ENCODE measurements around the gene BACH2.

Gene BACH2

DNA sequence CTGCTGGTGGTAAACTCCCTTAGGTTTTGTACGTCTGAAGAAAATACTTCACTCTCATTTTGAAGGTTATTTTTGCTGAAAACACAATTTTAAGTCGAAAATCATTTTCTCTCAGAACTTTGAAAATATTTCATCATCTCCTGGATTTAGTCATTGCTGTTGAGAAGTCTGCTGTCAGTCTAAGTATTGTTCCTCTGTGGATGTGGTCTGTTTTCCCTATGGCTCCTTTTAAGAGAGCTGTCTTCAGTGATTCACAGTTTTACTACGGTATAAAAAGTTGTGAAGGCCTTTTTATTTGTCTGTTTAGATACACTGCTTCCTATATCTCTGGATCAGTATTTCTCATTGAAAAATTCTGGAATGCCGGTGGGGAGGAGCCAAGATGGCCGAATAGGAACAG, 243.0 kb downstream of the BACH2 start:
- no peaks in the 10 kb centered on the region for H3K36me3 ChIP-seq (ENCODE audit: insufficient read depth)
- H3K27ac ChIP-seq = no peak overlapping the region
- TF ChIP-seq, protein P1, sequence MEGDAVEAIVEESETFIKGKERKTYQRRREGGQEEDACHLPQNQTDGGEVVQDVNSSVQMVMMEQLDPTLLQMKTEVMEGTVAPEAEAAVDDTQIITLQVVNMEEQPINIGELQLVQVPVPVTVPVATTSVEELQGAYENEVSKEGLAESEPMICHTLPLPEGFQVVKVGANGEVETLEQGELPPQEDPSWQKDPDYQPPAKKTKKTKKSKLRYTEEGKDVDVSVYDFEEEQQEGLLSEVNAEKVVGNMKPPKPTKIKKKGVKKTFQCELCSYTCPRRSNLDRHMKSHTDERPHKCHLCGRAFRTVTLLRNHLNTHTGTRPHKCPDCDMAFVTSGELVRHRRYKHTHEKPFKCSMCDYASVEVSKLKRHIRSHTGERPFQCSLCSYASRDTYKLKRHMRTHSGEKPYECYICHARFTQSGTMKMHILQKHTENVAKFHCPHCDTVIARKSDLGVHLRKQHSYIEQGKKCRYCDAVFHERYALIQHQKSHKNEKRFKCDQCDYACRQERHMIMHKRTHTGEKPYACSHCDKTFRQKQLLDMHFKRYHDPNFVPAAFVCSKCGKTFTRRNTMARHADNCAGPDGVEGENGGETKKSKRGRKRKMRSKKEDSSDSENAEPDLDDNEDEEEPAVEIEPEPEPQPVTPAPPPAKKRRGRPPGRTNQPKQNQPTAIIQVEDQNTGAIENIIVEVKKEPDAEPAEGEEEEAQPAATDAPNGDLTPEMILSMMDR (conservative IDR thresholded peaks at IDR 0.05; ENCODE audit: low read depth, low read length) = no peak
- no peaks in the 10 kb centered on the region for H3K79me2 ChIP-seq (ENCODE audit: insufficient read depth, low read depth)
- H3K27me3 ChIP-seq (ENCODE audit: insufficient read depth, low read depth) = no peaks in the 10 kb centered on the region
- no peak overlapping the region for H3K4me2 ChIP-seq
- no peak overlapping the region for H3K4me3 ChIP-seq (IDR thresholded peaks at IDR 0.05; ENCODE audit: insufficient read depth, low read depth, low read length)
- no peaks in the 10 kb centered on the region for H4K20me1 ChIP-seq (ENCODE audit: insufficient read depth)
- H3K4me1 ChIP-seq (ENCODE audit: low read depth, poor library complexity, severe bottlenecking) = no peaks in the 10 kb centered on the region
- H3K9ac ChIP-seq = no peak overlapping the region
- no peak overlapping the region for H2AFZ ChIP-seq (ENCODE audit: low read depth)

DNA sequence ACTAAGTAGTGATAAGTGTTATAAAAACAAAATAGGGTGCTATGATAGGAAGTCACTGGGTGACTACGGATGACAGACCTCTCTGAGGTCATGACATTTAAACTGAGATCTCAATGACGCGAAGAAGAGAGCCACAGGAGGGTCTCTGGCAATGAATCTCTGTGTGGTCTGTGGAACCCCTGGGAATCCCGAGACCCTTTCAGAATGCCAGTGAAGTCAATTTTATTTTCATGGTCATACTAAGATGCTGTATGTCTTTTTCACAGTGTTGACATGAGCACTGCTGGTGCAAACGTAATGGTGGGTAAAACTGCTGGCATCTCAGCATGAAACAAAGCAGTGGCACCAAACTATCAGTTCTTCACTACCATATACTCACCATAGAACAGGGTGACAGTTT, 247.3 kb downstream of the BACH2 start:
- H4K20me1 ChIP-seq (ENCODE audit: insufficient read depth) = no peaks in the 10 kb centered on the region
- no peaks in the 10 kb centered on the region for H3K27me3 ChIP-seq (ENCODE audit: insufficient read depth, low read depth)
- no peak overlapping the region for H3K4me3 ChIP-seq (IDR thresholded peaks at IDR 0.05; ENCODE audit: insufficient read depth, low read depth, low read length)
- TF ChIP-seq, protein P1 (conservative IDR thresholded peaks at IDR 0.05; ENCODE audit: low read depth, low read length) = no peak
- H3K36me3 ChIP-seq (ENCODE audit: insufficient read depth) = no peaks in the 10 kb centered on the region
- no peak overlapping the region for H2AFZ ChIP-seq (ENCODE audit: low read depth)
- no peak overlapping the region for H3K27ac ChIP-seq
- H3K4me1 ChIP-seq (ENCODE audit: low read depth, poor library complexity, severe bottlenecking) = no peaks in the 10 kb centered on the region
- no peaks in the 10 kb centered on the region for H3K79me2 ChIP-seq (ENCODE audit: insufficient read depth, low read depth)
- H3K4me2 ChIP-seq = no peak overlapping the region
- H3K9ac ChIP-seq = no peak overlapping the region

DNA sequence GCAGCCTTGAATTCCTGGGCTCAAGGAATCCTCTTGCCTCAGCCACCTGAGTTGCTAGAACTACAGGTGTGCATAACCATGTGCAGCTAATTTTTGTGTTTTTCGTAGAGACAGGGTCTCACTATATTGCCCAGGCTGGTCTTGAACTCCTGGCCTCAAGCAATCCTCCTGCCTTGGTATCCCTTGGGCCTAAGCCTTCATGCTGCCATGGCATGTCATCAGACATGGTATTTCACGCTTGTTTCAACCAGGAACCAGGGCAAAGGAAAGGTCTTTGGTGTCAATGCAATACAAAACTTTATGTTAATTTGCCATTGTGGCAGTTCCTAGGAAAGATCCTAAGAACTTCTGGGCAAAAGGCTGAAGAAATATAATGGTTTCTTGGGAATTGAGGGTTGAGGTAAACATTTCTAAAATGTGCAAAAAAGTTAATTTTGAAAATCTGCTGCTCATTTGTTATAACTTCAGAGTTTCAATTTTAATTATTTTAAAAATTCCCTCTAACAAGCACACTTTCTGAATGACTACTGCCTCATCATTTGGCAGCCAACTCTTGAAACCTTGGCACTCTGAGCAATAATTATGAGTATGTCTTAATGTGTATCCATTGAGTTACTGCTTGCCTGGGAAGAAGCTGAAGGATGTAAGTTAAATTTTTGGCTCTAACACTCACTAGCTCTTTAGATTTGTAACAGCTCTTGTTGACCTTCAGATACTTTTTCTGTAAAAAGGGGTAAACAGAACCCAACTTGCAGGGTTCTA, 248.3 kb downstream of the BACH2 start:
- H3K36me3 ChIP-seq (ENCODE audit: insufficient read depth) = no peaks in the 10 kb centered on the region
- H3K79me2 ChIP-seq (ENCODE audit: insufficient read depth, low read depth) = no peaks in the 10 kb centered on the region
- no peak overlapping the region for H3K9ac ChIP-seq
- TF ChIP-seq, protein P1 (conservative IDR thresholded peaks at IDR 0.05; ENCODE audit: low read depth, low read length) = no peak
- H3K4me1 ChIP-seq (ENCODE audit: low read depth, poor library complexity, severe bottlenecking) = no peaks in the 10 kb centered on the region
- H3K27me3 ChIP-seq (ENCODE audit: insufficient read depth, low read depth) = no peaks in the 10 kb centered on the region
- H4K20me1 ChIP-seq (ENCODE audit: insufficient read depth) = no peaks in the 10 kb centered on the region
- H3K27ac ChIP-seq = no peak overlapping the region
- H2AFZ ChIP-seq (ENCODE audit: low read depth) = no peak overlapping the region
- no peak overlapping the region for H3K4me3 ChIP-seq (IDR thresholded peaks at IDR 0.05; ENCODE audit: insufficient read depth, low read depth, low read length)
- H3K4me2 ChIP-seq = no peak overlapping the region

DNA sequence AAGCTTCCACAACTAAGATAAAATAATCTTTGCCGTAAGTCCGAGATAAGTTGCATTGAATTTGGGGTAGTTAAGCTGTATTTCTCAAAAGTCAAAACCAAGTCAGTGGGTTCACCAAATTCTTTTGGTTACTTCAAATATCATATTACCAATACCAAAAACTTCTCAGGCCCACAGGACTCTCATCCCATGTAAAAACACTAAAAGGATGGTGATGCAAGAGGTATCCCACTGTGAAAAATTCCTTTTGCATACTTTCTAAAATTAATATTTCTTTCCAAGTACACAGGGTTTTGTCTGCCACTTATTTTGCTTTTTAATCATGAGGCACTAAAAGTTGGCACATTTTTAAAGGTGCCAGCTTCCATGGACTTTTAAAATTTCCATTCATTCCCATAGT, 251.1 kb downstream of the BACH2 start:
- no peak overlapping the region for H3K27ac ChIP-seq
- no peaks in the 10 kb centered on the region for H4K20me1 ChIP-seq (ENCODE audit: insufficient read depth)
- H3K79me2 ChIP-seq (ENCODE audit: insufficient read depth, low read depth) = no peaks in the 10 kb centered on the region
- no peaks in the 10 kb centered on the region for H3K27me3 ChIP-seq (ENCODE audit: insufficient read depth, low read depth)
- H2AFZ ChIP-seq (ENCODE audit: low read depth) = no peak overlapping the region
- no peak overlapping the region for H3K4me2 ChIP-seq
- no peak overlapping the region for H3K9ac ChIP-seq
- TF ChIP-seq, protein P1 (conservative IDR thresholded peaks at IDR 0.05; ENCODE audit: low read depth, low read length) = no peak
- H3K4me1 ChIP-seq (ENCODE audit: low read depth, poor library complexity, severe bottlenecking) = no peaks in the 10 kb centered on the region
- no peaks in the 10 kb centered on the region for H3K36me3 ChIP-seq (ENCODE audit: insufficient read depth)
- no peak overlapping the region for H3K4me3 ChIP-seq (IDR thresholded peaks at IDR 0.05; ENCODE audit: insufficient read depth, low read depth, low read length)
